Sigmoid colon (tissue), 7 donors: ENCODE results near the gene PARP3. TPM values are rescaled to one million over a fixed set of nuclear protein-coding genes. Genes with fewer than 3 reads are reported as not detected.

Source experiments
- DNase-seq: peaks from one replicate; pipeline ENCODE4 v3.0.0-alpha.2; 2019
- H3K27ac ChIP-seq, 4 donors: fragments of 200-600 bp; sonication (generic); one replicate each; pipeline ENCODE4 v1.5.1; 2016 to 2019; ENCODE audit warnings: mild to moderate bottlenecking in 1 of 4
- H3K27me3 ChIP-seq, 3 donors: fragments of 200-600 bp; sonication (generic); one replicate each; pipeline ENCODE4 v1.5.1; 2019; ENCODE audit warnings: mild to moderate bottlenecking in 1 of 3
- H3K36me3 ChIP-seq, 4 donors: fragments of 200-600 bp; sonication (generic); one replicate each; pipeline ENCODE4 v1.5.1; 2016 to 2019
- H3K4me1 ChIP-seq, 4 donors: fragments of 200-600 bp; sonication (generic); one replicate each; pipeline ENCODE4 v1.5.1; 2017 to 2019
- H3K4me3 ChIP-seq, 4 donors: fragments of 200-600 bp; sonication (generic); one replicate each; pipeline ENCODE4 v1.5.1; 2017 to 2019; ENCODE audit warnings: mild to moderate bottlenecking in 2 of 4, moderate library complexity in 1 of 4
- H3K9me3 ChIP-seq, 4 donors: fragments of 200-600 bp in 3 of 4; sonication (generic) in 3 of 4; one replicate each; pipeline versions ENCODE4 v1.5.1 to v1.6.1; 2013 to 2019
- CTCF ChIP-seq, 4 experiments: fragments of 450-650 bp in 3 of 4; fragments of 200-600 bp in 1 of 4; IDR thresholded peaks; one replicate each; pipeline ENCODE4 v1.5.1; 2016 to 2019; ENCODE audit warnings: antibody characterized with exemption in 4 of 4, mild to moderate bottlenecking in 3 of 4, moderate library complexity in 2 of 4
- EP300 ChIP-seq, 4 donors: sonication (generic); formaldehyde crosslinking; IDR thresholded peaks; one replicate each; pipeline ENCODE4 v1.6.1; 2017; ENCODE audit warnings: antibody characterized with exemption in 4 of 4
- POLR2A ChIP-seq, 2 donors: fragments of 450-650 bp; IDR thresholded peaks; one replicate each; pipeline ENCODE4 v1.6.1; 2016; ENCODE audit warnings: antibody characterized with exemption in 2 of 2, mild to moderate bottlenecking in 2 of 2, moderate library complexity in 2 of 2
- POLR2AphosphoS5 ChIP-seq, 4 donors: sonication (generic); formaldehyde crosslinking; IDR thresholded peaks; one replicate each; pipeline ENCODE4 v1.6.1; 2017; ENCODE audit warnings: antibody characterized with exemption in 4 of 4
- WGBS, 2 donors: extraction: QIAGEN DNeasy Blood & Tissue Kit; methylation state at CpG; one replicate each; pipeline ENCODE4 v1.1.7; 2013; 5-methylcytosine and 5-hydroxymethylcytosine counted together
- intact Hi-C: fragments of 100-400 bp; cut with DNase I; formaldehyde crosslinking; loops from one replicate; pipeline ENCODE4 v1.15.1; 2023
- polyA plus RNA-seq, 3 donors: library from polyadenylated mRNA; stranded (reverse); fragments of 200-250 nt; gene quantifications; one replicate each; pipeline ENCODE4 v1.2.3, GENCODE V29; 2013
- total RNA-seq, 4 donors: library from RNA; depleted of rRNA; stranded (reverse); fragments of >200 nt; gene quantifications; one replicate each; pipeline ENCODE4 v1.1.0, GENCODE V29; 2016
- donor health status: healthy with polysubstance abuse.
- donor health status: Bipolar disorder and iron deficiency.
- donor health status: healthy.

Gene PARP3
- total and polyA plus RNA-seq, 7 donors: 9.0 to 35.8 (median 26.3) TPM

DNA sequence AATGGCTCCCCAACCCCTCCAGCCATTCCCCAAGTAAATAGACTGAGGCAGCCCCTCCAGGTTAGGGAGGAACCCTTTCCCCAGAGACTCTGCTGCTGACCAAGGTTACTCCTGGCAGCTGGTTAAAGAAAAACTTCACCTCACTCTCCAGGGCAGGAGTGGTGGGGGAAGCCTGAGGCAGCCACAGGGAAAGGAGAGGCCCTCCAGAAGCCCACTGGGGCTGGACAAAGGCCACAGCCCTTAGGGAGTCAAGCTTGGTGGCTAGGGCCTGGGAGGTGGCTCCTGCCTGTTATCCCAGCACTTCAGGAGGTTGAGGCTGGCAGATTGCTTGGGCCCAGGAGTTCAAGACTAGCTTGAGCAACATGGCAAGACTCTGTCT, 42.1 kb downstream of the PARP3 start:
- H3K4me3 ChIP-seq: no peak overlapping the region

GRCh38 chr3:51985063-51985462, 42.9 kb downstream of the PARP3 start:
- H3K4me3 ChIP-seq: no peak overlapping the region
- 90 to 93% methylated on average over 6 of the region's 6 CpGs for WGBS, 2 donors
- H3K27ac ChIP-seq: no peak overlapping the region
- intact Hi-C loops: no loop called here
- peaks cover 0 to 31% (median 21%) of the 10 kb centered on the region in 4 donors for H3K4me1 ChIP-seq
- no peak for DNase-seq
- no peaks in the 10 kb centered on the region for H3K9me3 ChIP-seq
- TF ChIP-seq EP300 (IDR thresholded peaks at IDR 0.05) (no peak), POLR2AphosphoS5 (IDR thresholded peaks at IDR 0.05) (no peak), CTCF (IDR thresholded peaks at IDR 0.05) (no peak), POLR2A (IDR thresholded peaks at IDR 0.05) (no peak)
- H3K27me3 ChIP-seq: no peaks in the 10 kb centered on the region
- H3K36me3 ChIP-seq: peaks cover 0 to 6% (median 0%) of the 10 kb centered on the region in 4 donors

More for the DNA sequence above, 42.1 kb downstream of the PARP3 start:
- Histone ChIP-seq H3K36me3 (peaks cover 0 to 7% (median 0%) of the 10 kb centered on the region in 4 donors), H3K27me3 (no peaks in the 10 kb centered on the region), H3K27ac (peak overlapping the region; percentile 93 to 96 (median 94)), H3K9me3 (no peaks in the 10 kb centered on the region), H3K4me1 (peaks cover 0 to 26% (median 21%) of the 10 kb centered on the region in 4 donors)
- no peak for DNase-seq
- no peak for TF ChIP-seq CTCF (IDR thresholded peaks at IDR 0.05)
- intact Hi-C loops: no loop called here

DNA sequence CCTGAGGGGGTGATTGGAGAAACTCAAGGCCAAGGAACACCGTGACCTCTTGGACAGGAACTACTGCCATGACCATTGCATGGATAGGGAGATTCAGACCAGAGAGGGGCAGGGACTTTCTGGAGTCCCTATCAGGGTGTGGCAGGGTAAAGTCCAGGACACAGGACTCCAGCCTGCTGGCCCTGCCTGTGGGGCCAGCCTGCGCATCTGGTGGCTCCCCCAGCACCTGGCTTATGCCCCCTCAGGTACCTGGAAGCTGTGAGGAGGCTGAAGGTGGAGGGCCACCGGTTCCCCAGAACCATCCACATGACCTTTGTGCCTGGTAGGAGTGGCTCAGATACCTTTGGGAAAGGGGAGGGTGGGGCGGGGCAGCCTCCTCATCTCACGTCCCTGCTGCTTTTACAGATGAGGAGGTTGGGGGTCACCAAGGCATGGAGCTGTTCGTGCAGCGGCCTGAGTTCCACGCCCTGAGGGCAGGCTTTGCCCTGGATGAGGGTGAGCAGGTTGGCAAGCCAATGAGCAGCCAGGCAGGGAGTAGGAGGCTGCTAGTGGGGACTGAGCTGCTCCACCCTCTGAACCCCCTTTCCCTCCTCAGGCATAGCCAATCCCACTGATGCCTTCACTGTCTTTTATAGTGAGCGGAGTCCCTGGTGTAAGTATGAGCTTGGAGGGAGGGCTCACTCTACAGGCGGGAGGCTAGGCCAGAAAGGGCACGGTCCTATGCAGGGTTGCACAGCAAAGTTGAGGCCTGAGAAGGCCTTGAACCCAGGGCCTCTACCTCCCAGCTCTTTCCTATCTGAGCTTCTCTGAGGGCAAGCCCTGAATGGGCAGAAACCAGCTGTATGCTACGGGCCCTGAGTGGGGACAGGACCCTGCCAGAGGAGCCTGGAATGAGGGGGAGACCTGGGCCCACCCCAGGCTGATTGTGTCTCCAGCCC, 44.1 kb downstream of the PARP3 start:
- DNase-seq: no peak

GRCh38 chr3:51987568-51987967, 45.4 kb downstream of the PARP3 start:
- Histone ChIP-seq H3K27me3 (no peaks in the 10 kb centered on the region), H3K27ac (no peak overlapping the region), H3K4me3 (no peak overlapping the region), H3K36me3 (peaks cover under 1 to 15% (median 3%) of the 10 kb centered on the region in 4 donors), H3K9me3 (no peaks in the 10 kb centered on the region), H3K4me1 (peaks cover 0 to 23% (median 13%) of the 10 kb centered on the region in 4 donors)
- TF ChIP-seq EP300 (IDR thresholded peaks at IDR 0.05): no peak
- TF ChIP-seq POLR2AphosphoS5 (IDR thresholded peaks at IDR 0.05): no peak
- TF ChIP-seq POLR2A (IDR thresholded peaks at IDR 0.05): no peak
- TF ChIP-seq CTCF (IDR thresholded peaks at IDR 0.05): no peak
- intact Hi-C loops: no loop called here
- 90 to 91% methylated on average over 7 of the region's 7 CpGs for WGBS, 2 donors
- no peak for DNase-seq

More for the DNA sequence above, 44.1 kb downstream of the PARP3 start:
- TF ChIP-seq CTCF (IDR thresholded peaks at IDR 0.05) (no peak), POLR2AphosphoS5 (IDR thresholded peaks at IDR 0.05) (no peak), POLR2A (IDR thresholded peaks at IDR 0.05) (no peak)
- Histone ChIP-seq H3K27ac (no peak overlapping the region), H3K4me1 (peaks cover 0 to 31% (median 21%) of the 10 kb centered on the region in 4 donors), H3K4me3 (no peak overlapping the region), H3K9me3 (no peaks in the 10 kb centered on the region), H3K36me3 (peaks cover 0 to 2% (median 0%) of the 10 kb centered on the region in 4 donors), H3K27me3 (no peaks in the 10 kb centered on the region)
- intact Hi-C loops: no loop called here
- 43 to 75% methylated on average over 12 of the region's 12 CpGs for WGBS, 2 donors
